PC-9 (cell line): ENCODE measurements around the gene AK5.

ENCODE experiments used
- CTCF ChIP-seq: fragments of 200-600 bp; sonication (generic); conservative IDR thresholded peaks from 2 replicates; pipeline ENCODE4 v1.6.1; 2017; ENCODE audit warnings: mixed run types, antibody characterized with exemption, mild to moderate bottlenecking, moderate library complexity
- EZH2 ChIP-seq: fragments of 200-600 bp; sonication (generic); IDR thresholded peaks from 2 replicates; pipeline ENCODE4 v1.8.0; 2017; ENCODE audit warnings: antibody characterized with exemption, low read depth

- no peak for TF ChIP-seq CTCF
- TF ChIP-seq EZH2, result no peak
Measured at GRCh38 chr1:77253211-77253610, 28.6 kb upstream of the AK5 start.
